Memory B cell (primary cell): ENCODE results near the gene SORCS1.

Experiments
- ATAC-seq: fragments of 150-1000 bp; cut with Tn5 transposase; 2 replicates; pipeline ENCODE4 v1.10.0; 2021; ENCODE audit warnings: low read depth, mild to moderate bottlenecking, moderate library complexity
- DNase-seq, 2 donors: peaks; one replicate each; pipeline ENCODE4 v3.0.0; 2022; ENCODE audit warnings: low spot score in 2 of 2
- H3K27ac Mint-ChIP-seq: one replicate; pipeline ENCODE4 v1.8.0; 2022; ENCODE audit warnings: mild to moderate bottlenecking, moderate library complexity, mixed read lengths
- H3K27me3 Mint-ChIP-seq: one replicate; pipeline ENCODE4 v1.8.0; 2022; ENCODE audit warnings: mixed read lengths
- H3K36me3 Mint-ChIP-seq: one replicate; pipeline ENCODE4 v1.8.0; 2022; ENCODE audit warnings: mild to moderate bottlenecking, mixed read lengths
- H3K4me1 Mint-ChIP-seq: one replicate; pipeline ENCODE4 v1.8.0; 2022; ENCODE audit warnings: mixed read lengths
- H3K4me3 Mint-ChIP-seq: one replicate; pipeline ENCODE4 v1.8.0; 2022; ENCODE audit warnings: mild to moderate bottlenecking, moderate library complexity, mixed read lengths
- H3K9me3 Mint-ChIP-seq: one replicate; pipeline ENCODE4 v1.8.0; 2022; ENCODE audit warnings: mixed read lengths

SORCS1 gene

DNA sequence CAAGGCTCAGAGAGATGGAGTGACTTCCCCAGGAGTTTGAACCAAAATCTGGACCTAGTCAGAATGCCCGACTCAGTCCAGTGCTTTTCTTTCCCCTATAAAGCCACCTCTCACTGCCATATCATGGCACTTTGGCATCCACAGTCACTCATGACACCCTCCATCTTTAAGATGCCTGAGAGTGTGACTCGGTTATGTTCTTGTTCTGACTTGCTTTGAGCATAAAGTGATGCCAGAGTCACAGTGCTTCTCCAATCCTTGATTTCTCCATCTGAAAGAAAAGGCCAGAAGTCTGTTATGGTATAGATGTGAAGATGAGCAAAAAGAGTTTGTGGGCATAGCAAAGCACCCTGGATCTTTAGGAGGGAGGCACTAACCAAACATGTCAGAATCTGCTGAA lies 538.1 kb downstream of the SORCS1 start:
- Mint-ChIP-seq H3K36me3 (no peaks in the 10 kb centered on the region), H3K9me3 (no peaks in the 10 kb centered on the region), H3K27me3 (peaks cover 3% of the 10 kb centered on the region), H3K4me1 (no peaks in the 10 kb centered on the region), H3K4me3 (no peak overlapping the region), H3K27ac (no peak overlapping the region)
- DNase-seq (no peak), ATAC-seq (no peak)

GRCh38 chr10:106625751-106626150 lies 538.8 kb downstream of the SORCS1 start:
- Mint-ChIP-seq H3K9me3 (no peaks in the 10 kb centered on the region), H3K36me3 (no peaks in the 10 kb centered on the region), H3K27ac (no peak overlapping the region), H3K4me1 (no peaks in the 10 kb centered on the region), H3K4me3 (no peak overlapping the region), H3K27me3 (peaks cover 3% of the 10 kb centered on the region)
- no peak for ATAC-seq
- no peak for DNase-seq

DNA sequence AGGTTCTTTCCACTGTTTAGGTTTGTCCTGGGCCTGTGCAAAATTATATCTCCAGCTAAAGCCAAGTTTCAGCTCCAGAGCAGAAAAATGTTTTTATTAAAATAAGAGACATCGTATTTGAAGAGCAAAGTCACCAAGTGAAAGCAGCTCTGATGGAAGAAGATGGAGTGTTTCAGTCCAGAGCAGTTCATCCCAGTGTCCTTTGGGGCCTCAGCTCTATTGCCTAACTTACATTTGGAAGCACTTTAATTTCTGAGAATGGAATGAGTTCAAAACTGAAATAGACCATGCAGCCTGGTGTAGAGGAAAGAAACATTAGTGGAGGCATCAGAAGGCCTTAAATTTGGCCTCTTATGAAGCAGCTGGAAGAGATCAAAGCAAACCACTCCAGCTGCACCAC lies 545.2 kb downstream of the SORCS1 start:
- Mint-ChIP-seq H3K36me3 (no peaks in the 10 kb centered on the region), H3K4me1 (no peaks in the 10 kb centered on the region), H3K9me3 (no peaks in the 10 kb centered on the region), H3K27ac (no peak overlapping the region), H3K27me3 (peaks cover 3% of the 10 kb centered on the region), H3K4me3 (no peak overlapping the region)
- no peak for DNase-seq
- no peak for ATAC-seq

- H3K27me3 Mint-ChIP-seq: no peaks in the 10 kb centered on the region
- H3K27ac Mint-ChIP-seq: no peak overlapping the region
- H3K4me3 Mint-ChIP-seq: no peak overlapping the region
- DNase-seq (no peak), ATAC-seq (no peak)
- H3K36me3 Mint-ChIP-seq: no peaks in the 10 kb centered on the region
- no peaks in the 10 kb centered on the region for H3K4me1 Mint-ChIP-seq
- no peaks in the 10 kb centered on the region for H3K9me3 Mint-ChIP-seq
Observed at GRCh38 chr10:106618646-106619045, 545.9 kb downstream of the SORCS1 start.

DNA sequence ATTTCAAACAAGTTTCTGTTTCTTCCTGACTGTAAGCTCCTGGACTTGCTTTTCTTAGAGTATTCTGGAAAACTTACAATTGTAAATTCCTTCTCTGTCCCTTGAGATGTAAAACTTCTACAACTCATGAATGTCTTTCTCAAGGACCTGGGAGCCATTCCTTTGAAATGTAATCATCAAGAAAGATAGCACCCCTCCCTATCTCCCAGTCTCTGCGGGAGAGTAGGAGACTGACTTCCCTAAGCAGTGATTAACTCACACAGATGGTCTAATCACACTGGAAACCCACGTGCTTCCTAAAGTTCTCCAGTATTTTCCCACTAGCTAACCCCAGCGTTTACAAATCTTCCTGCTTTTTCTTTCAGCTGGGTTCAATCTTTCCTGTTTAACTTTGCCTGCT lies 549.4 kb downstream of the SORCS1 start:
- H3K9me3 Mint-ChIP-seq: no peaks in the 10 kb centered on the region
- ATAC-seq (no peak), DNase-seq (no peak)
- H3K27me3 Mint-ChIP-seq: no peaks in the 10 kb centered on the region
- no peak overlapping the region for H3K4me3 Mint-ChIP-seq
- H3K4me1 Mint-ChIP-seq: no peaks in the 10 kb centered on the region
- H3K36me3 Mint-ChIP-seq: no peaks in the 10 kb centered on the region
- no peak overlapping the region for H3K27ac Mint-ChIP-seq

- no peak overlapping the region for H3K27ac Mint-ChIP-seq
- H3K36me3 Mint-ChIP-seq: no peaks in the 10 kb centered on the region
- DNase-seq (no peak), ATAC-seq (no peak)
- H3K4me1 Mint-ChIP-seq: no peaks in the 10 kb centered on the region
- no peaks in the 10 kb centered on the region for H3K9me3 Mint-ChIP-seq
- no peaks in the 10 kb centered on the region for H3K27me3 Mint-ChIP-seq
- no peak overlapping the region for H3K4me3 Mint-ChIP-seq
Observed at GRCh38 chr10:106614293-106614692, 550.2 kb downstream of the SORCS1 start.

GRCh38 chr10:106612381-106612780 lies 552.1 kb downstream of the SORCS1 start:
- Mint-ChIP-seq H3K27me3 (no peaks in the 10 kb centered on the region), H3K9me3 (no peaks in the 10 kb centered on the region), H3K27ac (no peak overlapping the region), H3K36me3 (no peaks in the 10 kb centered on the region), H3K4me1 (no peaks in the 10 kb centered on the region), H3K4me3 (no peak overlapping the region)
- ATAC-seq (no peak), DNase-seq (no peak)

DNA sequence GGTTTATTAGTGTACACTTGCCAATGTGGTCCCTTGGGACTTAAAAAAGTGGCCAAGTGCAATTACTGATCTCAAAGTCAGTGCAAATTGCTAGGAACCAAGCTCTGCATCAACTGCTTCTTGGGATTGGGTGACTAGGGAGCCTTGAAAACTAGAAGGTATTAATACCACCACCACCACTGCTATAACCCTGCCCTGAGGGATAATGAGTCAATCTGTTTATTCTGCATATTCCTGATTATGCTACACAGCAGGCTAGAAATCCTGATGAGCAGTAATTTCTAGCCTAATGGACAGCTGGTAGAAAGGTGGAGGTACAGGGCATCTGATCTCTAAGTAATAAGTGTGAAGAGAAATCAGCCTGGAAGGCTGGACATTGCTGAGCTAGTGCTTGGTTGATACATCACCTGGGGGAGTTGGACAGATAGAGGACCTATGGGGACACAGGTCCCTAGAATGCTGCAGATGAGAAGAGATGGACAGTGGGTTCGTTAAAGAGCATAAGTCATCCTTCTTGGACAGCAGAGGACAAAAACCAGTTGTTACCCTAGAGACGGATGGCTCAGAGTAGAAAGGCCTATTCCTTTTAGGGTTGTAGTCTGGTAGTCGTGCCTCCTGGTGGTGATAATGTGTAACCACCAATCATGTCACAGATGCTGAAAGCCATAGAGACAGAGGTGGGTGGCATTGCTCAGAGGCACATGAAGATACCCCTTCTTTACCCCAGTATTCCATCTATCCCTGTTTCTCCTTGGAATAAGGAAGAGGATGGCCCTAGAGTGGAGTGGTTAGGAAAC lies 554.8 kb downstream of the SORCS1 start:
- no peak for ATAC-seq
- Mint-ChIP-seq H3K9me3 (no peaks in the 10 kb centered on the region), H3K4me1 (no peaks in the 10 kb centered on the region), H3K36me3 (no peaks in the 10 kb centered on the region), H3K27ac (no peak overlapping the region), H3K27me3 (no peaks in the 10 kb centered on the region), H3K4me3 (no peak overlapping the region)
- no peak for DNase-seq

- no peak for ATAC-seq
Observed at GRCh38 chr10:106608066-106608465, 556.4 kb downstream of the SORCS1 start.

DNA sequence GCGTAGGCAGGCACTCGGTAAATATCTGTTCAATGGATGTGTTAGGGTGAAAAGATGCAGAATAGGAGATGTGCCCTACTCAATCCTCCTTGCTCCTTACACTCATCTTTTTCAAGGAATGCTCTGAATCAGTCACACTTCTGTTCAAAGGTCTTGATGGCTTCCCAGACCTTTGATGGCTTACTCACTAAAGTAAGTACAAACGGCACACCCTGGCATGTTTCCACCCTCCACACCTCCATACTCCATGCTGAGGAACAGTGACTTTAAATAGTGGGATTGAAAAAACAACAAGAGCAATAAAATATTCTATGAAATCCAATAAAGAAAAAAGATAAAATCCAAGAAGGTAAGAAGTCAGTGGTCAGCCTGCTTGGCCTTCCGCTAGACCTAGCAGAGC lies 569.2 kb downstream of the SORCS1 start:
- Mint-ChIP-seq H3K4me3 (no peak overlapping the region), H3K27me3 (no peaks in the 10 kb centered on the region), H3K27ac (no peak overlapping the region), H3K9me3 (no peaks in the 10 kb centered on the region), H3K36me3 (no peaks in the 10 kb centered on the region), H3K4me1 (no peaks in the 10 kb centered on the region)
- no peak for ATAC-seq
- DNase-seq: no peak

More at GRCh38 chr10:106608066-106608465, 556.4 kb downstream of the SORCS1 start:
- no peak overlapping the region for H3K4me3 Mint-ChIP-seq
- no peaks in the 10 kb centered on the region for H3K4me1 Mint-ChIP-seq
- no peaks in the 10 kb centered on the region for H3K36me3 Mint-ChIP-seq
- H3K27ac Mint-ChIP-seq: no peak overlapping the region
- DNase-seq: no peak
- no peaks in the 10 kb centered on the region for H3K27me3 Mint-ChIP-seq
- no peaks in the 10 kb centered on the region for H3K9me3 Mint-ChIP-seq

- ATAC-seq (no peak), DNase-seq (no peak)
- Mint-ChIP-seq H3K4me3 (no peak overlapping the region), H3K27ac (no peak overlapping the region), H3K27me3 (no peaks in the 10 kb centered on the region), H3K9me3 (no peaks in the 10 kb centered on the region), H3K36me3 (no peaks in the 10 kb centered on the region), H3K4me1 (no peaks in the 10 kb centered on the region)
Observed at GRCh38 chr10:106593876-106594275, 570.6 kb downstream of the SORCS1 start.

GRCh38 chr10:106592396-106592795 lies 572.1 kb downstream of the SORCS1 start:
- Mint-ChIP-seq H3K27ac (no peak overlapping the region), H3K4me1 (no peaks in the 10 kb centered on the region), H3K27me3 (no peaks in the 10 kb centered on the region), H3K9me3 (no peaks in the 10 kb centered on the region), H3K4me3 (no peak overlapping the region), H3K36me3 (no peaks in the 10 kb centered on the region)
- ATAC-seq (no peak), DNase-seq (no peak)

DNA sequence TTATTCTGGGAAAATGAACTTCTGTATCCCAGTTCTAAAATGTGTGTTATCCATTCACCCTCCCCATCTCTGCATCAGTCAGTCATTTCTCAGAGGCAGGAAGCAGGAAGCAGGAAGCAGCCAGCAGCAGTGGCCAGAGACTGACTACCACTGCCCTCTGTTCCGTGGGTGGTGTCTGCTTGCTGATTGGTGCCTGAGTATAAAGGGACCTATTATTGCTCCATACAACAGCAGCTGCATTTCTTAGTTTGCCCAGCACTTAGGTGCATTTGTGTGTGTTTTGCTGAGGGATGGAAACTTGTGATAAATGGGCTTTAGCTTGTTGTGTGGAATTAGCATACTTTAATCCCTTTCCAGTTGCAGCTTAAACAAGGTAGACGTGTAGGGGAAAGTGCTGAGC lies 582.2 kb downstream of the SORCS1 start:
- ATAC-seq: no peak
- no peaks in the 10 kb centered on the region for H3K4me1 Mint-ChIP-seq

GRCh38 chr10:106577756-106578155 lies 586.8 kb downstream of the SORCS1 start:
- DNase-seq (no peak), ATAC-seq (no peak)
- Mint-ChIP-seq H3K27me3 (no peaks in the 10 kb centered on the region), H3K27ac (no peak overlapping the region), H3K36me3 (no peaks in the 10 kb centered on the region), H3K4me3 (no peak overlapping the region), H3K9me3 (no peaks in the 10 kb centered on the region), H3K4me1 (no peaks in the 10 kb centered on the region)

More for the DNA sequence above, 582.2 kb downstream of the SORCS1 start:
- Mint-ChIP-seq H3K4me3 (no peak overlapping the region), H3K27ac (no peak overlapping the region), H3K9me3 (no peaks in the 10 kb centered on the region), H3K27me3 (no peaks in the 10 kb centered on the region), H3K36me3 (no peaks in the 10 kb centered on the region)
- no peak for DNase-seq

- no peaks in the 10 kb centered on the region for H3K36me3 Mint-ChIP-seq
- no peaks in the 10 kb centered on the region for H3K9me3 Mint-ChIP-seq
- H3K4me1 Mint-ChIP-seq: no peaks in the 10 kb centered on the region
- H3K27ac Mint-ChIP-seq: no peak overlapping the region
- H3K27me3 Mint-ChIP-seq: no peaks in the 10 kb centered on the region
- no peak overlapping the region for H3K4me3 Mint-ChIP-seq
- ATAC-seq: no peak
- no peak for DNase-seq
Observed at GRCh38 chr10:106577266-106577665, 587.2 kb downstream of the SORCS1 start.
